ENCODE data around the gene ATF7IP. TPM values are rescaled to one million over a fixed set of nuclear protein-coding genes. Genes with fewer than 3 reads are reported as not detected.
"Not testable (repeated sequence)": the region's sequence is repeated elsewhere in the genome, so short reads cannot be mapped to it uniquely, and the experiment has no call there.

ATF7IP gene
- total RNA-seq, 2 donors from 2014 or later: 129 to 139 TPM

- H3K27ac Mint-ChIP-seq: peak overlapping the region; percentile 99
- peaks cover 78% of the 10 kb centered on the region for H3K4me1 Mint-ChIP-seq (ENCODE audit: low read depth)
- H3K9me3 Mint-ChIP-seq: no peaks in the 10 kb centered on the region
- ATAC-seq (replicated peaks in 1 of 2) (no peak), DNase-seq (no peak)
- H3K36me3 Mint-ChIP-seq (ENCODE audit: insufficient read depth in 2 of 2): peaks cover 13 to 29% of the 10 kb centered on the region in 2 donors
- H3K27me3 Mint-ChIP-seq (ENCODE audit: low read depth): no peaks in the 10 kb centered on the region
- H3K4me3 Mint-ChIP-seq: peak overlapping the region; percentile 81 to 97
Measured at GRCh38 chr12:14390870-14391530, 25.5 kb downstream of the ATF7IP start.

GRCh38 chr12:14393751-14394150 lies 28.3 kb downstream of the ATF7IP start:
- Mint-ChIP-seq H3K4me3 (peak overlapping the region; percentile 81 to 99), H3K27me3 (ENCODE audit: low read depth) (no peaks in the 10 kb centered on the region), H3K9me3 (peaks cover 3 to 4% of the 10 kb centered on the region in 2 donors), H3K36me3 (ENCODE audit: insufficient read depth in 2 of 2) (peaks cover 14 to 36% of the 10 kb centered on the region in 2 donors), H3K27ac (peak overlapping the region; percentile 93), H3K4me1 (ENCODE audit: low read depth) (peaks cover 91% of the 10 kb centered on the region)
- ATAC-seq (replicated peaks in 1 of 2) (no peak), DNase-seq (no peak)

GRCh38 chr12:14394317-14395073 lies 29.0 kb downstream of the ATF7IP start:
- Mint-ChIP-seq H3K4me3 (peak overlapping the region; percentile 81 to 99), H3K27me3 (ENCODE audit: low read depth) (no peaks in the 10 kb centered on the region), H3K27ac (peak overlapping the region; percentile 99), H3K9me3 (peaks cover 3 to 4% of the 10 kb centered on the region in 2 donors), H3K4me1 (ENCODE audit: low read depth) (peaks cover 91% of the 10 kb centered on the region), H3K36me3 (ENCODE audit: insufficient read depth in 2 of 2) (peaks cover 13 to 31% of the 10 kb centered on the region in 2 donors)
- ATAC-seq (replicated peaks in 1 of 2) (peak; percentile 84), DNase-seq (peak; percentile 53 to 59)

GRCh38 chr12:14395074-14395778 lies 29.7 kb downstream of the ATF7IP start:
- DNase-seq: no peak

GRCh38 chr12:14396071-14396470 lies 30.6 kb downstream of the ATF7IP start:
- DNase-seq: peak in 1 of 2 donors; percentile 29
- Mint-ChIP-seq H3K36me3 (ENCODE audit: insufficient read depth in 2 of 2) (peaks cover 14 to 28% of the 10 kb centered on the region in 2 donors), H3K27me3 (ENCODE audit: low read depth) (no peaks in the 10 kb centered on the region), H3K27ac (peak overlapping the region; percentile 88), H3K4me1 (ENCODE audit: low read depth) (peaks cover 91% of the 10 kb centered on the region), H3K9me3 (peaks cover 3 to 4% of the 10 kb centered on the region in 2 donors), H3K4me3 (peak overlapping the region; percentile 70 to 83)
- peak; percentile 59 to 64 for ATAC-seq (replicated peaks in 1 of 2)

More at GRCh38 chr12:14395074-14395778, 29.7 kb downstream of the ATF7IP start:
- peak overlapping the region; percentile 99 for H3K27ac Mint-ChIP-seq
- H3K36me3 Mint-ChIP-seq (ENCODE audit: insufficient read depth in 2 of 2): peaks cover 17 to 33% of the 10 kb centered on the region in 2 donors
- H3K9me3 Mint-ChIP-seq: peaks cover 3 to 4% of the 10 kb centered on the region in 2 donors
- no peaks in the 10 kb centered on the region for H3K27me3 Mint-ChIP-seq (ENCODE audit: low read depth)
- H3K4me1 Mint-ChIP-seq (ENCODE audit: low read depth): peaks cover 91% of the 10 kb centered on the region
- peak overlapping the region; percentile 81 to 99 for H3K4me3 Mint-ChIP-seq
- ATAC-seq (replicated peaks in 1 of 2): peak; percentile 32 to 50

GRCh38 chr12:14399871-14400270 lies 34.4 kb downstream of the ATF7IP start:
- Mint-ChIP-seq H3K27me3 (ENCODE audit: low read depth) (no peaks in the 10 kb centered on the region), H3K36me3 (ENCODE audit: insufficient read depth in 2 of 2) (peaks cover 10 to 28% of the 10 kb centered on the region in 2 donors), H3K4me1 (ENCODE audit: low read depth) (peaks cover 93% of the 10 kb centered on the region), H3K4me3 (peak overlapping the region; percentile 70 to 93), H3K27ac (peak overlapping the region; percentile 81), H3K9me3 (peaks cover 3 to 4% of the 10 kb centered on the region in 2 donors)
- ATAC-seq (replicated peaks in 1 of 2): peak; percentile 47 to 53
- no peak for DNase-seq

- peak overlapping the region; percentile 81 for H3K27ac Mint-ChIP-seq
- peak overlapping the region; percentile 70 to 93 for H3K4me3 Mint-ChIP-seq
- DNase-seq: no peak
- peaks cover 3 to 4% of the 10 kb centered on the region in 2 donors for H3K9me3 Mint-ChIP-seq
- H3K4me1 Mint-ChIP-seq (ENCODE audit: low read depth): peaks cover 95% of the 10 kb centered on the region
- no peaks in the 10 kb centered on the region for H3K27me3 Mint-ChIP-seq (ENCODE audit: low read depth)
- peaks cover 10 to 29% of the 10 kb centered on the region in 2 donors for H3K36me3 Mint-ChIP-seq (ENCODE audit: insufficient read depth in 2 of 2)
- no peak for ATAC-seq (replicated peaks in 1 of 2)
Measured at GRCh38 chr12:14400599-14400998, 35.1 kb downstream of the ATF7IP start.

- not testable (repeated sequence) for H3K9me3 Mint-ChIP-seq; ATAC-seq (replicated peaks in 1 of 2); H3K27me3 Mint-ChIP-seq (ENCODE audit: low read depth); DNase-seq
- Mint-ChIP-seq H3K36me3 (ENCODE audit: insufficient read depth in 2 of 2) (peaks cover 9 to 28% of the 10 kb centered on the region in 2 donors), H3K27ac (peak overlapping the region; percentile 81), H3K4me1 (ENCODE audit: low read depth) (peaks cover 95% of the 10 kb centered on the region), H3K4me3 (peak overlapping the region; percentile 70 to 93)
Measured at GRCh38 chr12:14401267-14401666, 35.8 kb downstream of the ATF7IP start.

GRCh38 chr12:14402697-14403096 lies 37.2 kb downstream of the ATF7IP start:
- peaks cover 81% of the 10 kb centered on the region for H3K4me1 Mint-ChIP-seq (ENCODE audit: low read depth)
- H3K9me3 Mint-ChIP-seq: no peaks in the 10 kb centered on the region
- H3K27ac Mint-ChIP-seq: peak overlapping the region; percentile 96
- H3K27me3 Mint-ChIP-seq (ENCODE audit: low read depth): no peaks in the 10 kb centered on the region
- H3K36me3 Mint-ChIP-seq (ENCODE audit: insufficient read depth in 2 of 2): peaks cover 5 to 18% of the 10 kb centered on the region in 2 donors
- H3K4me3 Mint-ChIP-seq: peak overlapping the region; percentile 70 to 80
- no peak for DNase-seq
- no peak for ATAC-seq (replicated peaks in 1 of 2)

GRCh38 chr12:14403293-14403692 lies 37.8 kb downstream of the ATF7IP start:
- Mint-ChIP-seq H3K36me3 (ENCODE audit: insufficient read depth in 2 of 2) (peaks cover 5 to 15% of the 10 kb centered on the region in 2 donors), H3K9me3 (no peaks in the 10 kb centered on the region), H3K4me3 (peak overlapping the region; percentile 70 to 89), H3K27me3 (ENCODE audit: low read depth) (no peaks in the 10 kb centered on the region), H3K4me1 (ENCODE audit: low read depth) (peaks cover 78% of the 10 kb centered on the region), H3K27ac (peak overlapping the region; percentile 96)
- DNase-seq: no peak
- no peak for ATAC-seq (replicated peaks in 1 of 2)

GRCh38 chr12:14403711-14404196 lies 38.3 kb downstream of the ATF7IP start:
- Mint-ChIP-seq H3K4me3 (peak overlapping the region; percentile 70 to 89), H3K9me3 (no peaks in the 10 kb centered on the region), H3K4me1 (ENCODE audit: low read depth) (peaks cover 78% of the 10 kb centered on the region), H3K27ac (peak overlapping the region; percentile 96), H3K36me3 (ENCODE audit: insufficient read depth in 2 of 2) (peaks cover 4 to 15% of the 10 kb centered on the region in 2 donors), H3K27me3 (ENCODE audit: low read depth) (no peaks in the 10 kb centered on the region)
- DNase-seq (no peak), ATAC-seq (replicated peaks in 1 of 2) (peak; percentile 39 to 47)

GRCh38 chr12:14405407-14405806 lies 39.9 kb downstream of the ATF7IP start:
- H3K4me3 Mint-ChIP-seq: peak overlapping the region in 1 of 2 donors; percentile 36

More at GRCh38 chr12:14405407-14405806, 39.9 kb downstream of the ATF7IP start:
- H3K9me3 Mint-ChIP-seq; H3K27ac Mint-ChIP-seq; H3K27me3 Mint-ChIP-seq (ENCODE audit: low read depth); DNase-seq; ATAC-seq (replicated peaks in 1 of 2): not testable (repeated sequence)
- peaks cover 0 to 12% of the 10 kb centered on the region in 2 donors for H3K36me3 Mint-ChIP-seq (ENCODE audit: insufficient read depth in 2 of 2)
- H3K4me1 Mint-ChIP-seq (ENCODE audit: low read depth): peaks cover 74% of the 10 kb centered on the region
